Colonic mucosa (tissue), 4 donors: ENCODE data around the gene NCOA3. TPM values are rescaled to one million over a fixed set of nuclear protein-coding genes. Genes with fewer than 3 reads are reported as not detected.
"Not testable (repeated sequence)": the region's sequence is repeated elsewhere in the genome, so short reads cannot be mapped to it uniquely, and the experiment has no call there.

Experiments
- DNase-seq: peaks from one replicate; pipeline ENCODE4 v3.0.0-alpha.2; 2020
- H3K27ac ChIP-seq: fragments of 200-600 bp; one replicate; pipeline ENCODE4 v1.8.0; 2021
- H3K27me3 ChIP-seq: fragments of 200-600 bp; one replicate; pipeline ENCODE4 v1.8.0; 2021
- H3K36me3 ChIP-seq: fragments of 200-600 bp; one replicate; pipeline ENCODE4 v1.8.0; 2021
- H3K4me1 ChIP-seq: fragments of 200-600 bp; one replicate; pipeline ENCODE4 v1.8.0; 2021; ENCODE audit warnings: mild to moderate bottlenecking
- H3K4me3 ChIP-seq: fragments of 200-600 bp; one replicate; pipeline ENCODE4 v1.8.0; 2021
- H3K9ac ChIP-seq, 2 donors: one replicate each; pipeline ENCODE4 v1.7.0; 2013; ENCODE audit warnings: control low read depth in 2 of 2, low read depth in 2 of 2, low read length in 2 of 2
- H3K9me3 ChIP-seq: fragments of 200-600 bp; one replicate; pipeline ENCODE4 v1.8.0; 2021
- CTCF ChIP-seq: fragments of 200-600 bp; IDR thresholded peaks from one replicate; pipeline ENCODE4 v1.8.0; 2022; ENCODE audit warnings: antibody characterized with exemption, mild to moderate bottlenecking
- intact Hi-C: fragments of 100-400 bp; cut with DNase I; formaldehyde crosslinking; loops from one replicate; pipeline ENCODE4 v1.14.1; 2022
- total RNA-seq, 2 donors: library from RNA; stranded (reverse); fragmentation: NEBNext Ultra II Directional in 1 of 2; extraction: Animal tissue kit (Norgen Biotek cat#: 25700) in 1 of 2; gene quantifications; one replicate each; pipeline ENCODE4 v1.2.1, GENCODE V29; 2021
- donor health status: healthy.
- donor health status: DM: no; HTN: no; CAD: no.
- donor health status: DM: no; HTN: no; CAD: no.

NCOA3 gene
- total RNA-seq, 2 donors from 2014 or later: 17.1 to 24.2 TPM

GRCh38 chr20:47506850-47507249 lies 5.2 kb downstream of the NCOA3 start:
- Histone ChIP-seq H3K27ac (no peak overlapping the region), H3K27me3 (no peaks in the 10 kb centered on the region), H3K9ac (no peak overlapping the region), H3K9me3 (no peaks in the 10 kb centered on the region), H3K36me3 (no peaks in the 10 kb centered on the region), H3K4me1 (no peaks in the 10 kb centered on the region), H3K4me3 (no peak overlapping the region)
- TF ChIP-seq CTCF: no peak
- DNase-seq: no peak
- intact Hi-C loops: loop anchor here (10.0 kb wide), 2 partner anchors 68 to 118 kb away; no protein-coding TSS in a partner anchor

GRCh38 chr20:47507275-47507981 lies 5.7 kb downstream of the NCOA3 start:
- intact Hi-C loops: loop anchor here (10.0 kb wide), 2 partner anchors 67 to 117 kb away; no protein-coding TSS in a partner anchor
- not testable (repeated sequence) for H3K27me3 ChIP-seq, H3K9me3 ChIP-seq, DNase-seq, H3K9ac ChIP-seq, H3K27ac ChIP-seq, H3K36me3 ChIP-seq, H3K4me3 ChIP-seq, H3K4me1 ChIP-seq

GRCh38 chr20:47508278-47508677 lies 6.6 kb downstream of the NCOA3 start:
- H3K4me1 ChIP-seq: no peaks in the 10 kb centered on the region
- intact Hi-C loops: loop anchor here (10.0 kb wide), 2 partner anchors 67 to 117 kb away; no protein-coding TSS in a partner anchor

GRCh38 chr20:47509104-47509661 lies 7.5 kb downstream of the NCOA3 start:
- Histone ChIP-seq H3K27ac (no peak overlapping the region), H3K4me1 (no peaks in the 10 kb centered on the region), H3K4me3 (no peak overlapping the region), H3K27me3 (no peaks in the 10 kb centered on the region), H3K36me3 (no peaks in the 10 kb centered on the region), H3K9me3 (no peaks in the 10 kb centered on the region), H3K9ac (no peak overlapping the region)
- DNase-seq: no peak
- intact Hi-C loops: loop anchor here (10.0 kb wide), 2 partner anchors 66 to 116 kb away; no protein-coding TSS in a partner anchor
- TF ChIP-seq CTCF: no peak

More at GRCh38 chr20:47508278-47508677, 6.6 kb downstream of the NCOA3 start:
- no peak overlapping the region for H3K9ac ChIP-seq
- TF ChIP-seq CTCF: no peak
- H3K4me3 ChIP-seq: no peak overlapping the region
- H3K27ac ChIP-seq: no peak overlapping the region
- H3K27me3 ChIP-seq: no peaks in the 10 kb centered on the region
- no peak for DNase-seq
- H3K36me3 ChIP-seq: no peaks in the 10 kb centered on the region
- no peaks in the 10 kb centered on the region for H3K9me3 ChIP-seq

GRCh38 chr20:47509685-47510084 lies 8.0 kb downstream of the NCOA3 start:
- H3K9ac ChIP-seq: no peak overlapping the region
- H3K4me1 ChIP-seq: no peaks in the 10 kb centered on the region
- TF ChIP-seq CTCF: no peak
- intact Hi-C loops: loop anchor here (10.0 kb wide), 2 partner anchors 65 to 115 kb away; no protein-coding TSS in a partner anchor
- no peak for DNase-seq
- H3K4me3 ChIP-seq: no peak overlapping the region
- no peaks in the 10 kb centered on the region for H3K9me3 ChIP-seq
- no peaks in the 10 kb centered on the region for H3K27me3 ChIP-seq
- H3K27ac ChIP-seq: no peak overlapping the region
- no peaks in the 10 kb centered on the region for H3K36me3 ChIP-seq

GRCh38 chr20:47515843-47516242 lies 14.2 kb downstream of the NCOA3 start:
- TF ChIP-seq CTCF: no peak
- Histone ChIP-seq H3K27ac (no peak overlapping the region), H3K9me3 (peaks cover 4% of the 10 kb centered on the region), H3K4me1 (no peaks in the 10 kb centered on the region), H3K4me3 (no peak overlapping the region), H3K27me3 (no peaks in the 10 kb centered on the region), H3K9ac (no peak overlapping the region), H3K36me3 (no peaks in the 10 kb centered on the region)
- intact Hi-C loops: no loop called here
- DNase-seq: no peak
